Activated CD4-positive, alpha-beta T cell treated with anti-CD3 and anti-CD28 coated beads, Interleukin-2, amount 10 ng/mL, durations not matched to agents 24 days and 14 days (primary cell): ENCODE data around the gene UCP2. TPM values are rescaled to one million over a fixed set of nuclear protein-coding genes. Genes with fewer than 3 reads are reported as not detected.

Experiments used
- DNase-seq: peaks from one replicate; pipeline ENCODE4 v3.0.0; 2022
- H3K27ac Mint-ChIP-seq: one replicate; pipeline ENCODE4 v1.8.0; 2022; ENCODE audit warnings: mild to moderate bottlenecking, mixed read lengths
- H3K27me3 Mint-ChIP-seq: one replicate; pipeline ENCODE4 v1.8.0; 2022; ENCODE audit warnings: mixed read lengths
- H3K36me3 Mint-ChIP-seq: one replicate; pipeline ENCODE4 v1.8.0; 2022; ENCODE audit warnings: low read depth, mild to moderate bottlenecking, mixed read lengths
- H3K4me1 Mint-ChIP-seq: one replicate; pipeline ENCODE4 v1.8.0; 2021; ENCODE audit warnings: mixed read lengths
- H3K4me3 Mint-ChIP-seq: one replicate; pipeline ENCODE4 v1.8.0; 2022; ENCODE audit warnings: mild to moderate bottlenecking, moderate library complexity, mixed read lengths
- H3K9me3 Mint-ChIP-seq: one replicate; pipeline ENCODE4 v1.8.0; 2021; ENCODE audit warnings: mixed read lengths
- intact Hi-C: fragments of 100-400 bp; cut with micrococcal nuclease; formaldehyde crosslinking; loops from one replicate; pipeline ENCODE4 v1.15.1; 2023
- total RNA-seq: library from RNA; stranded (reverse); gene quantifications from 2 replicates; pipeline ENCODE4 v1.2.3, GENCODE V29; 2022

The UCP2 gene
- total RNA-seq, 1 donor from 2014 or later = 447 TPM

DNA sequence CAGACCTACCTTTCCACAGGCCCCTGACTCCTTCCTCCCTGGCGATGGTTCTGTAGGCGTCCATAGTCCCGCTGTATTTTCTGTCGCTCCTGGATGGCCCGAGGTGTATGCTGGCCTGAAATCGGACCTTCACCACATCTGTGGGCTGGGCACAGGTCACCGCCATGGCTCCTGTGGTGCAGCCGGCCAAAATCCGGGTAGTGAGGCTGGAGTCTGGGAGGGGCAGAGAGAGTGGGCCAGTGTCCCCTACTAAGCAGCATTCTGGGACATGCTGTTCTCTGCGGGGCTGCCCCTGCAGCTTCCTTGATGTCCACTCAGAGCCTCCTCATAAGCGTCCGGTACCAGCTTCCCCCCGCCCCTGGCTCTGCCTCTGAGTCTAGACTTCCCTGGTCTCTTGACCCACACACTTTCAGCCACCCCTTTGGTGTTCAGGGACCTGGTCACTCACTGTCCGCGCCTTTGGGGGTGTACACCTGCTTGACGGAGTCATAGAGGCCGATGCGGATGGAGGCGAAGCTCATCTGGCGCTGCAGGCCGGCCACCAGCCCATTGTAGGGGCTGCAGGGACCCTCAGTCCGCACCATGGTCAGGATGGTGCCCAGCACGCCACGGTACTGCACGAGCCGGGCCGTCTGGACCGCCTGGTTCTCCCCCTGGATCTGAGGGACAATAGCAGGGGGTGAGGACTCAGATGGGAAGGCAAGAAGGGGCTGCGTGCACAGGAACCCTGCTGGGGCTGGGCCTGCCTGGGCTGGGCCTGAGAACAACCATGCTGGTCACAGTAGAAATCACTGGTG is 23.3 kb upstream of the UCP2 start:
- peak overlapping the region; percentile 73 for H3K4me3 Mint-ChIP-seq
- H3K36me3 Mint-ChIP-seq = peaks cover 22% of the 10 kb centered on the region
- intact Hi-C loops = loop anchor here (1.0 to 2.0 kb wide), 2 partner anchors 11 to 15 kb away; no protein-coding TSS in a partner anchor
- H3K9me3 Mint-ChIP-seq = no peaks in the 10 kb centered on the region
- H3K27me3 Mint-ChIP-seq = no peaks in the 10 kb centered on the region
- H3K4me1 Mint-ChIP-seq = peaks cover 69% of the 10 kb centered on the region
- peak overlapping the region; percentile 96 for H3K27ac Mint-ChIP-seq
- DNase-seq = no peak

DNA sequence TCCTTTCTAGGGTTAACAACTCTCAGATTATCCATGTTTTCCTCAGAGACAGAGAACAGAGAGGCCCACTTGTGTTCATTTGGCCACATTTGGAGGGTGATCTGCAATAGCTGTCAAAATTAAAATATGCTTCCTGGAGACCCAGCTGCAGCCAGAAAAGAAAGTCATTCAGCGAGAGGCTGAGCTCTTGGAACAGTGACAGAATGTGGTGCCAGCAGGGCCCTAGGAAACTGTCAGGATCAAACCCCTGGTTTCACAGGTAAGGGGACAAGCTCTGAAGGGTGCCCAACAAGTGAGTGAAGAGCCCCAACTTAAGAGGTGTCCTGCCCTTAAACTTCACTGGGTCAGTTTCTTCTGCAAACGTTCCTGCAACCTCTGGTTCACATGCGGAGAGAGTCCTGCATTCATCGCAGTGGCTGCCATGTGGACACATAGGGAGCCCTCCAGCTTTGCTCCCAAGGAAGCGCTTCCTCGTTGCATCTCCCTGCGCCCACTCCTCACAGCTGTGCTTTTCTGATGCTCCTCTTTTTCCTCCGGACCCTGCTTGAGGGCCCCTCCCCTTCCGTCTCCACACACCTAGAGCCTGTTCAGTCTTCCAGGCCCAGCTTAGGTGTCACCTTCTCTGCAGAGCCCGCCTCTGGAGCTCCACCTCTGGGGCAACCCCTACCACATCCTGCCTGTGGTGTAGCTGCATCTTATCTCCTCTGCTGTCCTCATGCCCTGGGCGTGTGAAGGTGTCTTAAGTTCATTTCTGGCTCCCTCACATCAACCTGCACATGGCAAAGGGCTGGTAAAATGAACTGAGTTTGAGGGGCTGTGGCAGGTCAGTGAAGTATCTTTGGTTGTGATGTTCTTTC is 22.3 kb upstream of the UCP2 start:
- no peaks in the 10 kb centered on the region for H3K27me3 Mint-ChIP-seq
- H3K4me3 Mint-ChIP-seq = peak overlapping the region; percentile 73
- peak; percentile 96 for DNase-seq
- intact Hi-C loops = loop anchor here (1.0 to 2.0 kb wide), 2 partner anchors 10 to 16 kb away; no protein-coding TSS in a partner anchor
- H3K4me1 Mint-ChIP-seq = peaks cover 67% of the 10 kb centered on the region
- H3K9me3 Mint-ChIP-seq = no peaks in the 10 kb centered on the region
- H3K27ac Mint-ChIP-seq = peak overlapping the region; percentile 96
- H3K36me3 Mint-ChIP-seq = peaks cover 27% of the 10 kb centered on the region

DNA sequence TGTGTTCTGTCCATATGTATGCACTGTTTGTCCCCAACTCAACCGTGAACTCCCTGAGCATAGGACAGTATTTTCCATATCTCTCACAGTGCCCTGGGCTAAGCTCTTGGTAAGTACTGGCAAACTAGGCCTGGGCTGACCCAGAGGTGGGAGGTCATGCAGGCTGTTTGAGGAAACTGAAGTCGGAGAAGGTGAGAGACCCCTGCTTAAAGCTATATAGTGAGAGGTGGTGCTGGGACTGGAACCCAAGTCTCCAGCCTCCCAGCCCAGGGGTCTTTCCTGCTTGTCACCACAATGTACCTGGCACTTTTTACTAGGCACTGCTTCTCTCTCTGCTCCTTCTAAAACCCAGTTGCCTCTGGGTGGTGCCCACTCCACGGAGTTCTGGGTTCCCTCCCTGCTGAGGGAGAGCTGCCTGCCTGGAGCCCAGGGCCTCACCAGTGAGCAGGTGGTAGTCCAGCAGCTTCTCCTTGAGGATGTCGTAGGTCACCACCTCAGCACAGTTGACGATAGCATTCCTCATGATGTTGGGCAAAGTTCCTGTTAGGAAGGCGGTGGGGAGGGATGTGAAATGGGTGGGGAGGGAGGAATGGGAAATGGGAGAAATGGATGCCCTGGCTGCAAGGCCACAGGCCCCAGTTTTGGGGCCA is 21.5 kb upstream of the UCP2 start:
- H3K9me3 Mint-ChIP-seq = no peaks in the 10 kb centered on the region
- H3K4me1 Mint-ChIP-seq = peaks cover 68% of the 10 kb centered on the region
- peak overlapping the region; percentile 96 for H3K27ac Mint-ChIP-seq
- intact Hi-C loops = loop anchor here (2.0 kb wide), 1 partner anchor 17 kb away; no protein-coding TSS in a partner anchor
- H3K36me3 Mint-ChIP-seq = peaks cover 27% of the 10 kb centered on the region
- no peak for DNase-seq
- H3K4me3 Mint-ChIP-seq = no peak overlapping the region
- no peaks in the 10 kb centered on the region for H3K27me3 Mint-ChIP-seq

DNA sequence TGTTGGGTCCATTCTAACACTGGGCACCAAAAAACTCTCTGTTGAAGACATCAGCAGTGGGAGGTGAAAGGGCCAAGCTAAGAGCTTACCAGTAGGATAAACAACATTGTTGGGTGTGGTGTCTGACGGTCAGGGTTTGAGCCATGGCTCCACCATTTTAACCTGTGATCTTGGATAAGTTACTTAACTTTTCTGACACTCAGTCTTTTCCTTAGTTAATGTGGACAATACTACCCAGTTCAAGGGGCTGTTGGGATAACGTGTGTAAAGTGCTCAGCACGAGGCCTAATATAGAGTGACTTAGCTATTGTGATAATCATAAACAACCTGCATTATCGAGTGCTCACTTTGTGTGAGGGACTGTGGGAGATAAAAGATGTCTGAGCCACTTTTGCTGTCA is 20.2 kb upstream of the UCP2 start:
- Mint-ChIP-seq H3K27me3 (no peaks in the 10 kb centered on the region), H3K4me1 (peaks cover 56% of the 10 kb centered on the region), H3K27ac (peak overlapping the region; percentile 46), H3K4me3 (no peak overlapping the region), H3K36me3 (peaks cover 26% of the 10 kb centered on the region), H3K9me3 (no peaks in the 10 kb centered on the region)
- DNase-seq = no peak
- intact Hi-C loops = no loop called here

DNA sequence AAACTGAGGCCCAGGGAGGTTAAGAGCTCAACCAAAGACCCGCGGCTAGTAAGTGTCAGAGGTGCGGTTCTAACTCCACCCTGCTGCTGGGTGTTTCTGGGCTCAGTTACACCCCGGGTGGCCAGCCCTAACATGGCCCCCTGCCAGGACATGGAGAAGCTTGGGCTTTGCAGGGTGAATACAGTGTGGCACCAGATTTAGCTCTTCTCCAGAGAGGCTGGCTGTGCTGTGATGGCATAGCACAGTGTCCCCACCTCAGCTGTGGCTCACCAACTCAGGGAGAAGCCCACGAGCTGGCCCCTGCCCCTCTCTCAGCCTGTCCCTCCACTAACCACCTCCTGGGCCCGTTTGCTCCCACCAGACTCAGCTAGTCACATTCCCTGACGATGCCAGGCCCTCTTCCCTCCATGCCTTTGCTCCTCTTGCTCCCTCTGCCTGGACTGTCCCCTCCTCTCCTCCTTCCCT is 19.2 kb upstream of the UCP2 start:
- intact Hi-C loops = no loop called here
- Mint-ChIP-seq H3K27me3 (no peaks in the 10 kb centered on the region), H3K27ac (peak overlapping the region; percentile 1)

DNA sequence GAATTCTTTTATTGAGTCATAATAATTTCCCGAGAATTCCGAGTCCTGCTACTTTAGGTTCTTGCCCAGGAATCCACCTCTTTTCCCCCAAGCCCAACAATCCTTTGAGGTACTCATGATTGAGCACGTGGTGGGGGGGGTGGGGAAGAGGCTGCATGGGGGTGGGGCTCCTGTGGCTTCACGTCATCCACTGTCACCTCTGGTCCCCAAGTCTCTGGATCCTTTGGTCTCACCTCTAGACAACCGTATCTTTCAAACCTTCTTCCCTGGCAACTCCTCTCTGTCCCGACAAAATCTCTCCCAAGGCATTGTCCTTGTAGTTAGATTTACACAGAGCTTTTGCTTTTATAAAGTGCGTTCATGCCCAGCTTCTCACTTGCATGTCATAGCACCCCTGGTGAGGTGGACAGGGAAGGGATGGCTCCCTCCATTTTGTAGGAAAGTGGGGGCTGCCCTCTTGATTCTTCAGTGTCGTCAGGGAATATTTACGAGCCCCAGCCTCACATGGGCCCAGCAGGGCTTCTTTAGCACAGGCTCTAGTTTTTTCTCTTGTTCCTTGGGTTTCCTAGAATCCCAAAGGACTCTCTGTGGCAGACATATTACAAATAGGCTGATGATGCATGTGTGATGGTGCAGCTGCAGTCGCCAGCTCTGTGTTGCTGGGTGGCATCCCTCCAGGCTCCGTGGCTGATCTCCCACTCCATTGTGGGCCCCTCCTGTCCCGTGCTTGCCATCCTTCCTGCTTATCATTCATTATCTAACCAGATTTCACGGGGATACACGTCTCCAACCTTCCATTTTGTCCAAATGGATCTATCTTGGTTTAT is 17.9 kb upstream of the UCP2 start:
- no peak for DNase-seq
- Mint-ChIP-seq H3K27ac (peak overlapping the region; percentile 82), H3K4me1 (peaks cover 58% of the 10 kb centered on the region), H3K36me3 (peaks cover 26% of the 10 kb centered on the region), H3K4me3 (no peak overlapping the region), H3K9me3 (no peaks in the 10 kb centered on the region), H3K27me3 (no peaks in the 10 kb centered on the region)
- intact Hi-C loops = loop anchor here (1.0 kb wide), 1 partner anchor 11 kb away; no protein-coding TSS in a partner anchor

More for the DNA sequence above, 19.2 kb upstream of the UCP2 start:
- Mint-ChIP-seq H3K4me3 (no peak overlapping the region), H3K36me3 (peaks cover 26% of the 10 kb centered on the region), H3K9me3 (no peaks in the 10 kb centered on the region), H3K4me1 (peaks cover 58% of the 10 kb centered on the region)
- no peak for DNase-seq

DNA sequence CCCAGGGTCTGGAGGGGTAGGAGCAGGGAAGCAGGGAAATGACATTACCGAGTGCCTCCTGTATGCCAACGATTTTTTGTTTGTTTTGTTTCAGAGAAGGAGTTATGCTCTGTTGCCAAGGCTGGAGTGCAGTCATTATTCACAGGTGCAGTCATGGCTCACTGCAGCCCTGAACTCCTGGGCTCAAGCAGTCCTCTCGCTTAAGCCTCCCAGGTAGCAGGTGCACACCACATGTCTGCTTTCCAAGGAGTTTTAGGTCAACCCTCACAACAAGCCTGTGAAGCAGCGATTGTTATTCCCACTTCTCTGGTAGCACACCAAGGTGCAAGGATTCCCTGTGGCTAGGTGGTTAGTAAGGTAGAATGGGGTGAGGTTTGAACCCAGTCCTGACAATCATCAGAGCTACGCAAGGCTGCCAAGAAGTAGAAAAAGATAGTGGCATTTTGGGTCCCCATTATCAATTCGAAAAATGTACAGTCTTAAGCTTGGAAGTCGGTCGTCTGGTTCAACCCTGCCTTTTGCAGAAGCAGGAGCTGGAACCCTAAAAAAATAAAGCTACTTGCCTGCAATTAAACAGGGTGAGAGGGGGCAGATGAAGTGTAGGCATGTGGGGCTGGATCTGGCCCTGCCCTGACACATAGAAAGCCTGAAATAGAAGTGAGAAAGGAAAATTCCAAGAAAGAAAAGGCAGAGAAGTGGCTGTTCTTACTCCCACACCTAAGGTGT is 17.1 kb upstream of the UCP2 start:
- peak overlapping the region; percentile 82 for H3K27ac Mint-ChIP-seq
- no peaks in the 10 kb centered on the region for H3K9me3 Mint-ChIP-seq
- no peaks in the 10 kb centered on the region for H3K27me3 Mint-ChIP-seq
- H3K4me1 Mint-ChIP-seq = peaks cover 58% of the 10 kb centered on the region
- intact Hi-C loops = loop anchor here (1.0 kb wide), 1 partner anchor 12 kb away; no protein-coding TSS in a partner anchor
- DNase-seq = no peak
- H3K4me3 Mint-ChIP-seq = no peak overlapping the region
- peaks cover 24% of the 10 kb centered on the region for H3K36me3 Mint-ChIP-seq

DNA sequence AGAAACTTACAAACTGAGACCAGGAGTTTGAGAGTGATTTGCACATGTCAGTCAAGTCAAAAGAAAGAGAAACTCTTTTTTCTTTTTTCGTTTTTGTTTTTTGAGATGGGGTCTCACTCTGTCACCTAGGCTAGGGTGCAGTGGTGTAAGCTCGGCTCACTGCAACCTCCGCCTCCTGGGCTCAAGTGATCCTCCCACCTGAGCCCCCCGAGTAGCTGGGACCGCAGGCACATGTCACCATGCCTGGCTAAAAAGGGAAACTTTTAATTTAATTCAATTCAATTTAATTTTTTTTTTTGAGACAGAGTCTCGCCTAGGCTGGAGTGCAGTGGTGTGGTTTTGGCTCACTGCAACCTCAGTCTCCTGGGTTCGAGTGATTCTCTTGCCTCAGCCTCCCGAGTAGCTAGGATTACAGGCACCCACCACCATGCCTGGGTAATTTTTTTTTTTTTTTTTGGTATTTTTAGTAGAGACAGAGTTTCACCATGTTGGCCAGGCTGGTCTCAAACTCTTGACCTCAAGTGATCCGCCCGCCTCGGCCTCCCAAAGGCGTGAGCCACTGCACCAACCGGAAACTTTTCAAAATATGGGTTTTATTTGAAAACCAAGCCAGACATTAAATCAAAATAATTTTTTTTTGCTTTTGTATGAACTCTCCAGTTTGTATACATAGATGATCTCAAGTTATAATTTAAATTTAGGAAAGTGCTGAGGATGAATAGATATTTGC is 16.4 kb upstream of the UCP2 start:
- Mint-ChIP-seq H3K9me3 (no peaks in the 10 kb centered on the region), H3K27me3 (no peaks in the 10 kb centered on the region), H3K4me1 (peaks cover 54% of the 10 kb centered on the region), H3K36me3 (peaks cover 24% of the 10 kb centered on the region), H3K27ac (peak overlapping the region; percentile 82), H3K4me3 (no peak overlapping the region)
- intact Hi-C loops = no loop called here
- DNase-seq = no peak

DNA sequence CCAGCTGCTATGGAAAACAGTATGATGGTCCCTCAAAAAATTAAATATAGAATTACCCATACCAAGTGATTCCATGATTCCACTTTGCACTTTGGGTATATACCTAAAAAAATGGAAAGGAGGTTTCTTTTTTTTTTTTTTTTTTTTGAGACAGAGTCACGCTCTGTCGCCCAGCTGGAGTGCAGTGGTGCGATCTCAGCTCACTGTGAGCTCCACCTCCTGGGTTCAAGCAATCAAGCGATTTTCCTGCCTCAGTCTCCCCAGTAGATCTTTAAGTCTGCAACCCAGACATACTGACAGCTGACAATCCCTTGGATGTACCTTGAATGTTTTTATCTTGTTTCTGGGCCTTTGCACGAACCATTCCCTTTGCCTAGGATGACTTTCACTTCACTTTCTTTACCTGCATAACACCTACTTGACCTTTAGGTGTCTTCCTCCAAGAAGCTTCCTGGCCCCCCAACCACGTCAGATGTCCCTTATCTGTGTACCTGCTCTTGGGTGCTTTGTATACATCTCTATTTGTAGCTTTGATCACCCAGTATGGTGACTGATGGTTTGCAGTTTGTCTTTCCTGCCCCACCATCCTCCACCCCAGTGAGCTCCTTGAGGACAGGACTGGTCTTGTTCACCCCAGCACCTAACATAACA is 14.6 kb upstream of the UCP2 start:
- peak overlapping the region; percentile 1 for H3K4me3 Mint-ChIP-seq

DNA sequence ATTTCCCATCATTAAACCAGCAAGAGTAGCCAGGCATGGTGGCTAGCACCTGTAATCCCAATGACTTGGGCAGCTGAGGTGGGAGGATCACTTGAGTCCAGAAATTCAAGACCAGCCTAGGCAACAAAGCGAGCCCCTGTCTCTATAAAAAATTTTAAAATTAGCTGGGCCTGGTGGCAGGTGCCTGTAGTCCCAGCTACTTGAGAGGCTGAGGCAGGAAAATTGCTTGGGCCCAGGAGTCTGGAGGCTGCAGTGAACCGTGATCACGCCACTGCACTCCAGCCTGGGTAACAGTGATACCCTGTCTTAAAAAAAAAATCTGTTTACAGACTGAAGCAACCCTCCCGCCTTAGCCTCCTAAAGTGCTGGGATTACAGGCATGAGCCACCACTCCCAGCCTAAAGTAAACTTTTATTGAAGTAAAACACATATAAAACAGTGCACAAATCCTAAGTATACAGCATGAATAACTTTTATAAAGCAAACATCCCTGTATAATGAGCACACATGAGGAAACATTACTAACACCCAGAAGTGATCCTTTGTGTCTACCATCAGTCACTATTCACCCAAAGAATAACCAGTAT is 13.6 kb upstream of the UCP2 start:
- peak overlapping the region; percentile 80 for H3K4me3 Mint-ChIP-seq
- H3K4me1 Mint-ChIP-seq = peaks cover 46% of the 10 kb centered on the region
- DNase-seq = no peak
- H3K27me3 Mint-ChIP-seq = no peaks in the 10 kb centered on the region
- intact Hi-C loops = no loop called here
- peak overlapping the region; percentile 97 for H3K27ac Mint-ChIP-seq
- H3K36me3 Mint-ChIP-seq = peaks cover 9% of the 10 kb centered on the region
- no peaks in the 10 kb centered on the region for H3K9me3 Mint-ChIP-seq

More for the DNA sequence above, 14.6 kb upstream of the UCP2 start:
- intact Hi-C loops = no loop called here
- no peaks in the 10 kb centered on the region for H3K27me3 Mint-ChIP-seq
- DNase-seq = no peak
- peak overlapping the region; percentile 68 for H3K27ac Mint-ChIP-seq
- H3K9me3 Mint-ChIP-seq = no peaks in the 10 kb centered on the region
- peaks cover 48% of the 10 kb centered on the region for H3K4me1 Mint-ChIP-seq
- peaks cover 13% of the 10 kb centered on the region for H3K36me3 Mint-ChIP-seq

DNA sequence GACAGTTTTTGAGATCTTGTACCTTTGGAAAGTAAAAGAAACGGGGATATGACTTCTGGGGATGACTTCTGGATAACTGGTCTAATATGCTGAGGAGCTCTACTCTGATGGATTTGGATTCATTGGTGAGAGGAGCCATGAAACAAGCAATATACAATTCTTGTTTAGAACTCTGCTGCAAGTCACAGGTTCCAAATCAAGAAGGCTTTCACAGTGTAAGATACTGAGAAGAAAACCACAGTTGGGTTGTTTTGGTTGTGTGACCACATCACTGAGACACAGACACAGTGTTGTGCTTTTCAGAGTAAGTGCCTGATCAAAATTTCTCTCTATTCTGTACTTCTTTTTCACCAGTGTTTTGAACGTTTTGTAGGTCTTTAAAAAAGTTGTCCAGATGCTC is 13.1 kb upstream of the UCP2 start:
- H3K27ac Mint-ChIP-seq = peak overlapping the region; percentile 97
- H3K27me3 Mint-ChIP-seq = no peaks in the 10 kb centered on the region
- peak; percentile 91 for DNase-seq
- peak overlapping the region; percentile 80 for H3K4me3 Mint-ChIP-seq
- H3K36me3 Mint-ChIP-seq = peaks cover 4% of the 10 kb centered on the region
- intact Hi-C loops = loop anchor here (1.0 kb wide), 5 partner anchors 10 to 176 kb away; partner anchors contain the start of genes C2CD3 and PPME1
- H3K9me3 Mint-ChIP-seq = no peaks in the 10 kb centered on the region
- H3K4me1 Mint-ChIP-seq = peaks cover 46% of the 10 kb centered on the region
